Activated naive CD4-positive, alpha-beta T cell (primary cell): Measurements from ENCODE around the gene FYCO1.
"Not testable (repeated sequence)": the region's sequence is repeated elsewhere in the genome, so short reads cannot be mapped to it uniquely, and the experiment has no call there.

Experiments used
- DNase-seq, 4 experiments: peaks; one replicate each; lab custom pipeline; 2025; lab: John Stamatoyannopoulos, UW

Gene FYCO1

DNA sequence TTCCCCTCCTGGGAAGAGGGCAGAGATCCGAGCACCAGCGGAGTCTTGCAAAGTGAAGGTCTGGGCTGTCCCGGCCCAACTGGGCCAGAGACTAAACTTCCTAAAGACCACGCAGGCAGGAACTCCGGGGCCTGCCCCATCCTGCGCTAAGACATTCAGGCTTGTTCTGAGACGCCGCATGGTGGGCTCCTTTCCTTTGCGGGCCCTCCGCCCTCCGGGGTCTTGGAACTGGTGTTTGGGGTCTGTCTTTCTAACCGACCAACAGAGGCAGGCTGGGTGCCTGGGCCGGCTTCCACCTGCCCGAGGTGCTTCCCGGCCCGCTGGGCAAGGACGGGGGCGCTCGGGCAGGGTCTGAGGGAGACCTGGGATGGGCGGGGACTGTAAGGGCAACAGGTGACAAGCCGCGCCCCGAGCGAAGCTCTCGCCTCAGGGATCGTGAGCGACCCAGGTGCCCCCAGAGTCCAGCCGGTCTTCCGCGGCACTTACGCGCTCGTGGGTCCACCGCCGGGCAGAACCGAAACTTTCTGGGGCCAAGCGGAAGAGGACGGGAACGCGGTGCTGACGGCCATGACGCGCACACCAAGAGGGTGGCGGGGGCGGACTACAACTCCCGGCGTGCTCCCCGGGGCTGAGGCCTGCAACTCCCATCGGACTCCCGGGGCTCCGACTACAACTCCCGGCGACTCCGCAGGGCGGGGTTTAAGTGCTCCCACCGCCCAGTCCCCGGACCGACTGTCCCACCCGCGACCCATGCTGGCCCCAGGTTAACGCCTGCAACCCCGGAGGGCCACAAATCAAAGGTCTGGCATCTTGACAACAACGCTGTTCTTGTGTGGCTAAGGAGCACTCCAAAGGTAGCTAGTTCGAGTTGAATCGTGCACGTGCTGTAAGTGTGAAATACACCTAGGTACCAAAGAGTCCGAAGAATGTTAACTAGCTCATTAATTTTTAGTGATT, at the start of gene FYCO1:
Gene FYCO1, minus strand, starts transcription at position 589 of the 957 bp plus-strand sequence. CDS start 10,914 bp downstream, outside the sequence.
- DNase-seq = peak; percentile 58 to 76 (median 70)

DNA sequence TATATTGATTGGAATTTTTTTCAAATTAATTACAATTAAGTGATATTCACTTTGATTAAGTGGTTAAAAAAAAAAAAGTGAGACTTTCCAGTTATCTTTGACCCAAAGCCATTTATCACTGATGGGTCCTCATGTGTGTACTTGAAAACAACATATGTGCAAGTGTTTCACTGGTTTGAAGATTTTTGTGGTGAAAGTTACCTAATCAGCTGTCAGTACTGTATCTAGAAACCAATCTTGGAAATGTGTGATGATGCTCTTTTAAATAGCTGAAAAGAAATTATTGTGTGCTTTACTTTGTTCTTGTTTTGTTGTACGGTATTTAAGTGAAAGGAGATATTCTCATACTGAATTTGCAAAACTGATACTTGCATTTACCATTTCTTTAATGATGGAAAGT, 43.3 kb upstream of the FYCO1 start:
- no peak for DNase-seq

DNA sequence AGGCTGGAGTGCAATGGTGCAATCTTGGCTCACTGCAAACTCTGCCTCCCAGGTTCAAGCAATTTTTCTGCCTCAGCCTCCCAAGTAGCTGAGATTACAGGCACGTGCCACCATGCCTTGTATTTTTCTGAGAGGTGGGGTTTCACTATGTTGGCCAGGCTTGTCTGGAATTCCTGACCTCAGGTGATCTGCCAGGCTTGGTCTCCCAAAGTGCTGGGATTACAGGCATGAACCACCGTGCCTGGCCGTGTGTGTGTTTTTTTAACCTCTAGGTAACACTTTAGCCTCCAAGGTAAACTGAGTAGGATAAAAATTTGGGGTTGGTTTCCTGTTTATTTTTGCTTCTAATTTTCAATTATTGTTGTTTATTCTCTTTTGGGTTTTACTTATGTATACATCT, 42.4 kb upstream of the FYCO1 start:
- not testable (repeated sequence) for DNase-seq

DNA sequence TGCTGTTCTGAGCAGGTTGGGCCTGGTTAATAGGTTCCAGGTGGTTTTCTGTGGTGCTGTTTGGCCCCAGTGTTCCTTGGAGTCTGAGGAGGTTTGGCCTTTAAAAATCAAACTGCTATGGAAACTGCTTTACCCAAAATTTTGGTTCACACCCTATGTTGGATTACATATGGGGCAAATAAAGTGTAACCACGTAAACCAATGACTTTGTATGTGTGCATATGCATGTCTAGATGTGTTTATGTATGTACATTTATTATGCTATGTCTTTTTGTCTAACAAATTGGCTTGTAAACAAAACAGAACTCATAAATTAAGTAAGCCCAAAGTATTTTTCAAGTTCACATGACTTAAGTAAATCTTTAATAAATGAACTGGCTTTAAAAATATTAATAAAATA, 40.6 kb upstream of the FYCO1 start:
- DNase-seq = no peak

DNA sequence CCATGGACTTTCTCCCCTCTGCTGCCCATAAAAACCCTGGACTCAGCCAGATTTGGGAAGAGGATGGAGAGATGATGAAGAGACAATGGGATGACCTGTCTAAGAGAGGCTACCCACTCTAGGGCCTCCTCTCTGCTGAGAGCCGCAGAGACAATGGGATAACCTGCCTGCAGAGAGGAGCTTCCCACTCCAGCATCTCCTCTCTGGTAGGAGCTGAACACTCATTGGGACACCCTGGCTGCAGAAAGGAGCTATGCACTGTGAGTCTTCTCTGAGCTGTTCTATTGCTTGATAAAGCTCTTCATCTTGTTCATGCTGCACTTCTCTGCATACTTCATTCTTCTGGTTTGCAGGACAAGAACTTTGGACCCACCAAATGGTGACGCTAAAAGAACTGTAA, 36.1 kb upstream of the FYCO1 start:
- DNase-seq = no peak

DNA sequence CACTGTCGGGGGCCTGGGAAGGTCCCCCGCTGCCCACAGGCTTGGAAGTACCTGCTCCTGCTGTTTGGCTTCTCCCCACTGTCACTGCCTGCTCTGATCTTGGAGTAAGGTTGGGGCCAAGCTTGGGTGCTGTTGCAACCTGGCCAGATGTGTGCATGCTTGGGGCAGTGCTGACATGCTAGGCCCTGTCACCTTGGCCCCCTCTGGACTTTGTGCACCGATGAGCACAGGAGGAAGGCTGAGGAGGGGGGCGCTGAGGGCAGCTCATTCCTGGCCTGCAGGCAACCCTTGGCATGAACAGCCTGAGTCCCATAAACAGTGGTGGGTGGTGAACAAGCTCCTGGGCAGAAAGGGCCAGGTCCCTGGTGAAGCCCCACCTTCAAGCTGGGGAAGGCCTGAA, 35.6 kb upstream of the FYCO1 start:
- no peak for DNase-seq

DNA sequence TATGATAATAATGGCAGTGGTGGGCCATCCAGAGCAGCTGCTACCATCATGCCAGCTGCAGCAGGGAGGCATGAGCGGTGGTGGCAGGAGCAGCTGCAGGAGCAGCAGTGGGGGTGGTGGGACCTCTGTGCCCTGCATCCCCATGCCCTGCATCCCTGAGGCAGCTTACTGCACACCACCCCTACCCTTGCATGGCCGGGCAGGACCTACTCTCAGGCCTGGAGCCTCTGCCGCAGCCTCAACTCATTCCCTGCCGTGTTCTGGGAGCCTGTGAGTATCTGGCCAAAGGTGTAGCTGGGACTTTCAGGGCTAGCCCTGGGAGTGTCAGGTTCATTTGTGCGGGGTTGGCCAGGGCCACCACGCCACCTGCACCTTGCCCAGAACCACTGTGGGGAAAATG, 35.0 kb upstream of the FYCO1 start:
- no peak for DNase-seq

DNA sequence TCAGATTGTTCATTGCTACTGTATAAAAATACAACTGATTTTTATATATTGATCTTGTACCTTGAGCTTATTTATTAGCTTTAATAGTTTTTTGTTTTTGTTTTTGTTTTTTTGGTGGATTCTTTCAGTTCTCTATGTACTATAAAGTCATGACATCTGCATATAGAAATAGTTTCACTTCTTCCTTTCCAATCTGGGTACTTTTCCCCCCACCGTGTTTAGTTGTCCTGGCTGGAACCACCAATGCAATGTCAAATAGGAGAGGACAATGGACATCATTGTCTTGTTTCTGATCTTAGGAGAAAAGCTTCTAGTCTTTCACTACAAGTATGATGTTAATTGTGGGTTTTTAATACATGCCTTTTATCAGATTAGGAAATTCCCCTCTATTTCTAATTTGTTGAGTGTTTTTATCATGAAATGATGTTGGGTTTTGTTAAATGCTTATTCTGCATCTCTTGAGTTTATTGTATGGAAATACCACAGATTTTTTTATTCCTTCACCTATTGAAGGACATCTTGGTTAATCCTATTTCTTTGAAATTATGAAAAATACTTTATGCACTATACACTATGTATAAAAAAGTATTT, 34.4 kb upstream of the FYCO1 start:
- DNase-seq = no peak

DNA sequence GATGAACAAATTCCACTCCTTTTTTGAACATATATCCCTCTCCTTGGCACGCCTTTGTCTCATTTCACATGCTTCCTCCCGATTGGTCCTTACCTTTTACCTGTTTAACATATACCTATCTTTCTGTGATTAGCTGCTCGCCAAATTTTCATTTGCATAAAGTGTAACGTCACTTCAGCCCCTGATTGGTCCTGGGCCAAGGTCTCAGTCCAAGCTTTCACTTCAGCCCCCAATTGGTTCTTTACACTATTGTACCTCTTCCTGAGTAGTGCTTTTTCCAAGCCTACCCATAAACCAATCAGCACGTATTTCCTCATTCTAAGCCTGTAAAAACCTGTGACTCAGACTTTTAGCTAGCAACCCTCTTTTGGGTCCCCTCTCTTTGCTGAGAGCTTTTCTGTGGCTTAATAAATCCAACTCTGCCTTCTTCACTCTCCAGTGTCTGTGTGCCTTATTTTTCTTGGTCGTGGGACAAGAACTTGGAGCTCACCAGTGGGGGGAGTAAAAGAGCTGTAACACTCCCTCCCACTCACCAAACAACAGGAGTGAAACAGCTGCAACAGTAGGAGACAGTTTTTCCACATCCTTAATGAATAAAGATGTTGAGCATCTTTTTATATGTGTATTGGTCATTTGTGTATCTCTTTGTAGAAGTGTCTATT, 32.2 kb upstream of the FYCO1 start:
- DNase-seq = no peak

DNA sequence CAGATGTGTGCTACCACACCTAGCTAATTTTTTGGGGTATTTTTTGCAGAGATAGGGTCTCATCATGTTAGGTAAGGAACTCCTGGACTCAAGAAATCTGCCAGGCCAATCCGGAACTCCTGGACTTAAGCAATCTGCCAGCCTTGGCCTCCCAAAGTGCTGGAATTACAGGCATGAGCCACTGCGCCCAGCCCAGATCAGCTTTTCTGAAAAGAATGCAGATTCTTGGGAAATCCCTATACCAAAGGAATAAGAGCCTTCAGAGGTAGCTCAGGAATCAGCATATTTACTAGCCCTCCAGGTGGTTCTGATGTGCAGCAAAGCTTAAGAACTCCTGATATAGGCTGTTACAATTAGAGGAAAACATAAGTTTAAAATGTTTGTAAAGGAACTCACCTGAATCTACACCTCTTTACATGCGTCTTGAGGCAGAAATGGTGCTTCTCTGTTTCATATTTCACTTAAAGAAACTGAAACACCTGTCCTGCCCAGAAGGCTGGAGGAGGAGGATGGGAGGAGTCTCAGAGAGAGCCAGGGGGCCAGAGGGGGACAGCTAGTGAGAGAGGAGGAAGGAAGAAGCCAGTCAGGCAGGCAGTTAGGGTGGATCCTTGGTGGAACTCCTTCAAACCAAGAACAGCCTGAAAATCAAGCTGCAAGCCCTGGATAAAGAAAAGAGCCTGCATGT, 31.5 kb upstream of the FYCO1 start, which contains the start of gene XCR1:
Gene XCR1, minus strand, starts transcription at position 463 of the 685 bp plus-strand sequence. CDS start 5,536 bp downstream, outside the sequence.
- DNase-seq = no peak

DNA sequence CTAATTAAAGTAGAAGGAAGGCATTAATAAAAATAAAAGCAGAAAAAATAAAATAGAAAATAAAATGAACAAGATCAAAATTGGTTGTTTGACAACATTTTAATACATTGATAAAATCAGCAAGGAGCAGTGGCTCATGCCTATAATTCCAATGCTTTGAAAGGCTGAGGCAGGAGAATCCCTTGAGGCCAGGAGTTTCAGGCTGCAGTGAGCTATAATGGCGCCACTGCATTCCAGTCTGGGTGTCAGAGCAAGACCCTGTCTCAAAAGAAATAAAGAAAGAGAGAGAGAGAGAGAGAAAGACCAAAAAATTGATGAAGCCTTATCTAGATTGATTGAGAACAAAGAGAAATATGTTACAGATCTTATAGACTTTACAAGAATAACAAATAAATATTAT, 29.5 kb upstream of the FYCO1 start:
- DNase-seq = no peak

DNA sequence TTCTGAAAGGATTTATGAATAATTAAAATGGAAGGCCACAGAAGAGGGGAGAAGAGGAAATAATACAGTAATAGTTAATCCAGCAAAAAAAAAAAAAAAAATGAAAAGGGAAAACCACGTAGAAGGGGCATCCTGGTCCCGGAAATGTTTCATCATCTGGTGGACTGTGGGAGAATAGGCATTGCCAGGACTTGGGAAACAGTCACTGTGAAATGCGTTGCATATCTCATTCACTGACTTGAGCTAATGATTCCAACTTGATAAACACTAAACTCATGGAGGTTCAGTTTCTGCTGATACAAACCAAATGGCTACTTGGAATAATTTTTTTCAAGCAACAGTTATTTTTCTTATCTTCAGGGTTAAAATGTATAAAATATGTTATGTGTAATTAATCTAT, 28.5 kb upstream of the FYCO1 start:
- DNase-seq = no peak

DNA sequence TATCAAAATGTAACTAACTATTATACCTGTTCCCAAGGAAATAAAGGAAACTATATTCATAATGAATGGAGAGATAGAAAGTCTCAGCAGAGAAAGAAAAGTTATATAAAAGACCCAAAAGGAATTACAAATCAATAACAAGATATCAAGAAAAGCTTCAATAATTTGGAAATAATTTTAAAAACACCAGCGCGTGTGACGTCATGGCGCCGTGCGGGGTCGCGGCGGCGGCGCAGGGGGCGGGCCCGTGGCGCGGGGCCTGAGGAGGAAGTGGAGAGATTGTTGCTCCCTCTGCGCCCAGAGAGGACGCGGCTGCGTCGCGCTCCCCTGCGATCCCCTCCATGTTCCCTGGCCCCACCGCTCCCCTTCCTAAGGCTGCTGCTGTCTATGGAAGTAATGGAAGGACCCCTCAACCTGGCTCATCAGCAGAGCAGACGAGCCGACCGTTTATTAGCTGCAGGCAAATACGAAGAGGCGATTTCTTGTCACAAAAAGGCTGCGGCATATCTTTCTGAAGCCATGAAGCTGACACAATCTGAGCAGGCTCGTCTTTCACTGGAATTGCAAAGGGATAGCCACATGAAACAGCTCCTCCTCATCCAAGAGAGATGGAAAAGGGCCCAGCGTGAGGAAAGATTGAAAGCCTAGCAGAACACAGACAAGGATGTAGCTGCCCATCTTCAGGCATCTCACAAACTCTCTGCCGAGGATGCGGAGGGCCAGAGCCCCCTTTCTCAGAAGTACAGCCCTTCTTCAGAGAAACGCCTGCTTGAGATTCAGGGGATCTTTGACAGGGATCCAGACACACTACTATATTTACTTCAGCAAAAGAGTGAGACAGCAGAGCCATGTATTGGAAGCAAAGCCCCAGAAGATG, 27.5 kb upstream of the FYCO1 start:
- DNase-seq = no peak

DNA sequence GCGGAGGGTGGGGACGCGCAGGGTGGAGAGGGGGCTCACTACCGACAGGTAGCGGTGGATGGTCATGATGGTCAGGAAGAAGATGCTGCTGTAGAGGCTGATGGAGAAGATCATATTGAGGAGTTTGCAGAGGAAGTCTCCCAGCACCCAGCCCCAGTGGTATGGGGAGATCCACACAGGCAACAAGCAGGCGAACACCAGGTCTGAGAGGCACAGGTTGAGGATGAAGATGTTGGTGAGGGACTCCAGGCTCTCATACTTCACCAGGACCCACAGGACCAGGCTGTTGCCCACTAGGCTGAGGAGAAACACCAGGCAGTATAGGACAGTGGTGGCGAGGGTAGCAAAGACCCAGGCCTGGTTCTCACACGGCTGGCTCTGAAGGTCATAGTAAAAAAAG, 25.9 kb upstream of the FYCO1 start:
- no peak for DNase-seq

DNA sequence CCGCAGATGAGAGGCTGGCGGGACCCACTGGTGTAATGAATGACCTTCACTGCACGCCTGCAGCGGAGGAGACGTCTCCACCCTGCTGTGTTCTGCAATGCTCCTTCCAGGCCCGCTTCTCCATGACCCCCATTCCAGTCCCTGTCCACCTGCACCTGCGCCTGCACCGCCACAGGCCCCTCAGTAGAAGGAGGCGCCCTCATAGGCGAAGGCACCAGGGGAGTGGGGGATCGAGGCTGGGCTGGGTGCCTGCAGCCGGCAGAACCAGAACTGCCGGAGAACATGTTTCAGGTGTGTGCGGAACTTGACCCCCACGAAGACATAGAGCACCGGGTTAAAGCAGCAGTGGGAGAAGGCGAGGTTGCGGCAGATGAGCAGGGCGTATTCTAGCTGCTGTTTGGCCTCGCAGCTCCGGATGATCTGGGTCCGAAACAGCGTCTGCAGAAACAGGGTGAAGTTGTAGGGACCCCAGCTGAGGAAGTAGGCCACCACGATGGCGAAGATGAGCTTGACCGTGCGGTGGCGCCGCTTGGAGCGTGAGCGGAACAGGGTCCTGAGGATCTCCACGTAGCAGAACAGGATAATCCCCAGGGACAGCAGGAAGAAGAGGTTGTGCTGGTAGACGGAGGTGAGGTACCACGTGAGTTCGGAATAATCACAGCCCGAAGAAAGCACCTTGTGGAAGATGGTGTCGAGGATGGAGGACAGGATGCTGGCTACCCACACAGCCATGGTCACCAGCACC, 25.3 kb upstream of the FYCO1 start:
- no peak for DNase-seq

DNA sequence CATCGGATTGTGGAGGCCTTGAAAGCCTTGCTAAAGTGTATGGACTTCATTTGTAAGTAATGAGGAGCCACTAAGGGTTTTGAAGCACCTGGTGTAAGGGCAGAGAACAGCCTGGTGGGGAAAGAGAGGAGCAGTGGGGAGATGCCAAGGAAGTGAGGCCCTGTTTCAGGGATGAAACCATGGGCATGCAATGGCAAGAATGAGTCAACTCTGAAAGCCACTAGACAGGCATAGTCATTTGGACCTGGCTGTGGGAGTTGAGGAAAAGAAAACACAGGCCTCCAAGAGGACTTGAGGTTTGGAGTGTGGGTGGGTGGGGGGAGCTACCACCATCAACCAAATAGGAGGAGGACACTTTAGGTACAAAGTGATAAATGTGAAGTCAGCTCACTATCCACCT, 24.1 kb upstream of the FYCO1 start:
- no peak for DNase-seq

DNA sequence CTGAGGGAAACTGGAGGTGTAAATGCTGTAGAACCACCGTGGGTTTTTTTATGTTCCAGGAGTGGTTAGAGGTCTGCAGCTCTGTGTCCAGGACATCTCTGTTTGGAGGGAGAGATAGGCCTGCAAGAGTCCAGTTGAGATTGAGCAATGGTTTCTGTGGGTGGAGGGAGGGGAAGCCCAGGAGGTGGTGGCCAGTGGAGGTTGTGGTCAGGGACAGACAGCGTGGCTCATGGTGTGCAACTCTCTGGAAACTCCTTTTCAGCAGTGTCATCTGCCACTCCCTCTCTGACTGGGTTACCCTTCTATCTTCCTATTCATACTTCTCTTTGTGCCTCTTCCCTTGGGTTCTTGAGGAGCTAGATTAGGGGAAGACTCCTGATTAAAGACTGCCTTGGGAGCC, 22.1 kb upstream of the FYCO1 start:
- no peak for DNase-seq

DNA sequence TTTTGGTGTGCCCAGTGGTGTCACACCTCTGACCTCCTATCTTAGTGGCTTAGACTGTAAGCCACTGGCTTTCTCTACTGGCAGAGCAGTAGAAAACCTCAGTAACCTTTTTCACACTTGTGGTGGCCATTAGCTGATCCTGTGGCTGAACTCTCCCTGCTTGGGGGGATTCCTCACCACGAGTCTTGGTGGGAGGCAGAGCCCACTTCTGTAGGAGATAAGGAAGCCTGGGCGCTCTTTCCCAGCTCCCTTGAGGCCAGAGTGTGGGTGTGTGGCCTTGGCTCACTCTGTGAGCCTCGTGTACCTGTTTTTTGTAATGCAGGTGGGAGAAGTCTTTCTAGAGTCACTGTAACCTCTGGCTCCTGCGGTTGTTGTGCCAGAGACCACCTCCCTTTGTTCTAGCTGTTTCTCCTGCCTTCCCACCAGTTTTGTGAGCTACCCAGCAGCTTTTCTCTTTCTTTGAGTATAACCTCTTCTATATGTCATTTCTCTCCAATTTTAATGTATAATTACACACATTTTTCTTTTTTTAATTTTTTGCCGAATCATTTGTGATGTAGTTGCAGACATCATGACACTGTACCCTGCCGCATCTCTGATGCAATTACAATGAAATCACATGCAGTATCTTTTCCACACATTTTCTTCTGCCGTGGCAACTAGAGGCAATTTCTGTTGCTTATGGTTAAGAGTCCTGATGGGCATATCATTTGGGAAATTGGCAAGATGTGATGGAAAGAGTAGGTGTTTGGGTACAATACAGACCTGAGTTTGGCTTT, 17.9 kb upstream of the FYCO1 start:
- DNase-seq = no peak

DNA sequence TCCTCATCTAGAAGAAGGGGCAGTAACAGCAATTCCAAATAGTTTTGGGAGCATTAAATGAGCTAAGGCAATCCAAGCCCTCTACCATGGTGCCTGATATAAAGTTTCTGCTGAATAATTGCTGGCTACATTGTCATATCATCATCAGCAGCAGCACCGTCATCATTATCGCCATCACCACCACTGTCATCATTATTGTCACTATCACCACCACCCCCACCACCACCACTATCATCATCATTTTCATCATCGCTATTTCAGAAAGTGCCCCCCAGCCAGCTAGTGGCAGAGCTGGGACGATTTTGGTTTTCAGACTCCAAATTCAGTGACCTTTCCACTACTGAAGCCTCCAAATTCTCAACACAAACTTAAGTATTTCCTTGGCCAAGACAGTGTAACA, 16.6 kb upstream of the FYCO1 start:
- no peak for DNase-seq
